GM19193 (cell line): ENCODE results near the gene NDST4.

Source experiments
- POLR2A ChIP-seq: IDR thresholded peaks from 4 replicates; pipeline ENCODE4 v1.6.1; 2011; ENCODE audit not compliant: insufficient read depth, insufficient read length; ENCODE audit errors: extremely low read depth

NDST4 gene

GRCh38 chr4:114879916-114880669 is 233.3 kb downstream of the NDST4 start:
- TF ChIP-seq POLR2A: no peak

- no peak for TF ChIP-seq POLR2A
These were observed 237.8 kb downstream of the NDST4 start for GRCh38 chr4:114875630-114876029.

- no peak for TF ChIP-seq POLR2A
These were observed 239.1 kb downstream of the NDST4 start for GRCh38 chr4:114874321-114874720.

- no peak for TF ChIP-seq POLR2A
These were observed 242.4 kb downstream of the NDST4 start for GRCh38 chr4:114870987-114871386.

GRCh38 chr4:114866901-114867670 is 246.3 kb downstream of the NDST4 start:
- no peak for TF ChIP-seq POLR2A

- no peak for TF ChIP-seq POLR2A
These were observed 249.4 kb downstream of the NDST4 start for GRCh38 chr4:114864060-114864459.

GRCh38 chr4:114860786-114861185 is 252.6 kb downstream of the NDST4 start:
- no peak for TF ChIP-seq POLR2A

- TF ChIP-seq POLR2A: no peak
These were observed 255.6 kb downstream of the NDST4 start for GRCh38 chr4:114857831-114858230.

GRCh38 chr4:114839986-114840385 is 273.4 kb downstream of the NDST4 start:
- TF ChIP-seq POLR2A: no peak

- no peak for TF ChIP-seq POLR2A
These were observed 282.8 kb downstream of the NDST4 start for GRCh38 chr4:114830628-114831027.

- no peak for TF ChIP-seq POLR2A
These were observed 285.8 kb downstream of the NDST4 start for GRCh38 chr4:114827651-114828050.

GRCh38 chr4:114815760-114816159 is 297.7 kb downstream of the NDST4 start:
- TF ChIP-seq POLR2A: no peak

- TF ChIP-seq POLR2A: no peak
These were observed 299.5 kb downstream of the NDST4 start for GRCh38 chr4:114813961-114814360.

- no peak for TF ChIP-seq POLR2A
These were observed 301.7 kb downstream of the NDST4 start for GRCh38 chr4:114811564-114812301.

GRCh38 chr4:114807759-114808404 is 305.5 kb downstream of the NDST4 start:
- no peak for TF ChIP-seq POLR2A

GRCh38 chr4:114807357-114807756 is 306.1 kb downstream of the NDST4 start:
- TF ChIP-seq POLR2A: no peak

- no peak for TF ChIP-seq POLR2A
These were observed 321.4 kb downstream of the NDST4 start for GRCh38 chr4:114791976-114792375.
